ENCODE results near the gene NFU1.
"Not testable (repeated sequence)": the region's sequence is repeated elsewhere in the genome, so short reads cannot be mapped to it uniquely, and the experiment has no call there.

Gene NFU1

DNA sequence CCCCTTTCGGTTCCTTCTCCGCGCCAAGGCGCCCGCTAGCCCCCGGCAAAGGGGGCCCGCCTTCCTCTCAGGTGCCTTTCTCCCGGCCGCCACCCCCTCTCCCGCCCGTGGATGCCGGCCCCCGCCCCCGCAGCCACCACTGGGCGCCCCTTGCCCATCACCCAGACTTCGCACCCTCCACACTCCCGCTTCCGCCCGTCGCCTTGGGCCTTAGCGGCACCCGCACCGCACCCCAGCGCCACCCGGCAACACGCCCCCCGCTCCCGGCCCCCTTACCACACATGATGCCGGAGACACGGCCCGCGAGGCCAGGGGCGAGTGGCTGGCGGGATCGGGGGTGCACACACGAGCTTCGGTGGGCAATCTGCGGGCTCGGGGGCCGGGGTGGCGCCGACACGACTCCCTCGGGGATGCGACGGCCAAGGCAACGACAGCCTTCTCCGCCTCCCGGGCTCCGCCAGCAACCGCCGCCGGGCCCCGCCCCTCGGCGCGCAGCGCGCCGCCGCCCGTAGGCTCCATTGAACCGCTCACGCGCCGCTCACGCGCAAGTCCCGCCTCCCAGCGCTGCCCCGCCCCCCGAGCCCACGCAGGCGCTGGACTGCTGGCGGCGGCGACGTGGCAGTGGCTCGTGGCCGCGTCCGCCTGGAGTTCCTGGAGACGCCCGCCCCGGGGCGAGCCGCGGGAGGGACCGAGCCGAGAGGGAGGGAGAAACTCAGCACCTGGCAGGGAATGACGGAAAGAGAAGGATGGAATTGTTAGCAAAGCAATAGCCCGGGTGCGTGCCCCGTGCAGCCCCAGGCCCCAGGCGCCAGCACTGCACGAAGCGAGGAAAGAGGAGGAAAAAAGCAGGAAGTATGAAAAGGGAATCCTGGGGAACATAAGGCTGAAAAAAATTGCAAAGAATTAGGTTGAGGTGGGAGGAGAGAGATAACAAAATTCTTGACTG lies 50.2 kb downstream of the NFU1 start, which contains the start of gene GFPT1:
Gene GFPT1, minus strand, starts transcription at position 439 of the 946 bp plus-strand sequence. Its CDS starts 156 bp downstream, at position 283.
- DNase-seq: peak; percentile 91

- DNase-seq: no peak
Observed at GRCh38 chr2:69386360-69386759, 50.9 kb downstream of the NFU1 start.

DNA sequence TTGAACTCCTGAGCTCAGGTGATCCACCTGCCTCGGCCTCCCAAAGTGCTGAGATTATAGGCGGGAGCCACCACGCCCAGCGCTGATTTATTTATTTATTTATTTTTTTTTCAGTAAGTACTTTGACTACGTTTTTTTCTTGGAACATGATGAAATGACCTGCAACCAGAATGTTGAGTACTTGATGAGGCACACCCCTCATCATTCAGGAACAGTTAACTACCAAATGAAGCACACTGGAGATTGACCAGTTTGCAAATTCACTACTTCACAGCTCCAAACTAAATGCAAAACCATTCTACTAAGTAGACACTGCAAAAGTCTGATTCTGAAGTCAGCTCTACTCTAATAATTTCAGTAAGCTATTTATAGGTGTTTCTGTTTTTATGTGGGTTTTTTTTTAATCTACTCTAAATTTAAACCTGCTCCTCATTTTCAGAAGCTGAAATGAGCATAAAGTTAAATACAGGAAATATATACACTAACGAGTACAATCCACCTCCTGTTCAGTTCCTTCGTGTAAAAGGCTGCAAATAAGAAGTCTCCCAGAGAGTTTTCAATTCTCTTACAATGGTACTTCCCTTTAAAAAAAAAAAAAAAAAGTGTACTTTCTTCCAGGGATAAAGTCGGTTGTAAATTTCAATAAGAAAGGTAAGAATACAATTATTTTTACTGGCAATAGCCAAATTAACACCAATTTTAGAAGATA lies 51.6 kb downstream of the NFU1 start:
- DNase-seq: no peak

- peak; percentile 65 for DNase-seq
Observed at GRCh38 chr2:69384618-69385081, 52.6 kb downstream of the NFU1 start.

GRCh38 chr2:69383176-69383812 lies 53.9 kb downstream of the NFU1 start:
- no peak for DNase-seq

DNA sequence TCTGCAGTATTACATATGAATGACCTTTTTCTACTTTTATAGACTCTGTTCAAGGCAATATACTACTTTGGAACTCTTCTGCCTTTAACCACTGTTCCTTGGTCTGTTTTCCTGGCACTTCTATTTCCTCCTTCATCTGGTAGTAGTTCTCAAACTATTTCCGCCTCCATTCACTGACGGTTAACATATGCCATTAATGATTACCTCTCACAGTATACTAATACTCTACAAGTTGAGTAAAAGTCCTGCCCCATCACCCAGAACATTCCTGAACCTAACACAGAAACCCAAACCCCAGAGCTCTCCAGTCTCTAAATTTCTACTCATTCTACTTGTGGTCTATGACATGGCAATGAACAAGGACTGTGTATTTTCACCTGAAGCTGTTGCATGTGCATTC lies 54.7 kb downstream of the NFU1 start:
- DNase-seq: no peak

GRCh38 chr2:69381337-69381737 lies 55.9 kb downstream of the NFU1 start:
- peak; percentile 72 for DNase-seq

- peak; percentile 31 for DNase-seq
Observed at GRCh38 chr2:69380072-69380917, 56.9 kb downstream of the NFU1 start.

DNA sequence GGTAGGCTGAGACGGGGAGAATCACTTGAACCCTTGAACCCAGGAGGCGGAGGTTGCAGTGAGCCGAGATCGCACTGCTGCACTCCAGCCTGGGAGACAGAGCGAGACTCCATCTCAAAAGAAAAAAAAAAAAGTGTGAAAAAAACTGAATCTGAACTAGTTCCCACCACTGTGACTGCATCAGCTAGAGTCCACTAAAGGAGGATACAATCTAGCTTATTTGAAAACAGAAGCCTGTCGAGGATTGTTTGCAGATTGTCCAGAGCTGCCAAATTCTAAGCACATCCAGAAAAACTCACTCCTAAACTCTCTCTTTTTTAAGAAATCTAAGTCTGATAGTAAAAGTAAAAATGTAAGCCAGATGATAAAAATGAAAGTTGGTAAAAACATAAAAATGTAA lies 60.8 kb downstream of the NFU1 start:
- no peak for DNase-seq

DNA sequence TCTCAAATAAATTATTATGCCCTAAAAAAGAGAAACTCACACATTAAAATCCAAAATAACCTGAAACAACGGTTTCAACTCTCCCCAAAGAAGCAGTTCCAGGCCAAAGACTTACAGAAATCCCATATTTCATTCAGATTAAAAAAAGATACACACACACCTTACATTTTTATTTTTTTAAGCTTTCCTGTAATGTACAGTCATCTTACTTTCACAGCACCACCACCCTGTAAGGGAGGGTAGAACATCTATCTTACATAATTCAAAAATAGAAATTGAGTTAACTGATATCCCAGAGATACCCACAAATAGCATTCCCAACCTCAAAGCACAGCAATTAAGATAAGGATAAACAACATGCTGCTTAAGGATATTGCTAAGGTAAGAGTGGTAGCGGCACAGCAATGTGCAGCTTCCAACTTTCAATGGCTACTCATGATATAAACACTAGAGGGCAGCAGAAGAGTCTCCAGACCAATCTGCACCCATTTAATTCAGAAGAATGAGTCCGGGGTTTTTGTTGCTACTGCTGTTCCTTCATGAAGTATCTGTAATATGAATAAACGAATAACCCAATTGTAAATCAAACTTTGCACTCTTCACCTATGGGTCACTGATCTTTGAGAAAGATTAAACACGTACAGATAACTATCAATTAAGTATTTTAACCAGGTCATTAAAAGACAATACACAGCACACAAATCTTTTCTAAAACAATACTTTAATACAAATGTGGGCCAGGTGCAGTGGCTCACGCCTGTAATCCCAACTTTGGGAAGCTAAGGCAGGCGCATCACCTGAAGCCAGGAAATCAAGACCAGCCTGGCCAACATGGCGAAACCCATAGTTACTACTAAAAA lies 61.5 kb downstream of the NFU1 start:
- DNase-seq: peak; percentile 22

- DNase-seq: no peak
Observed at GRCh38 chr2:69372767-69373166, 64.5 kb downstream of the NFU1 start.

DNA sequence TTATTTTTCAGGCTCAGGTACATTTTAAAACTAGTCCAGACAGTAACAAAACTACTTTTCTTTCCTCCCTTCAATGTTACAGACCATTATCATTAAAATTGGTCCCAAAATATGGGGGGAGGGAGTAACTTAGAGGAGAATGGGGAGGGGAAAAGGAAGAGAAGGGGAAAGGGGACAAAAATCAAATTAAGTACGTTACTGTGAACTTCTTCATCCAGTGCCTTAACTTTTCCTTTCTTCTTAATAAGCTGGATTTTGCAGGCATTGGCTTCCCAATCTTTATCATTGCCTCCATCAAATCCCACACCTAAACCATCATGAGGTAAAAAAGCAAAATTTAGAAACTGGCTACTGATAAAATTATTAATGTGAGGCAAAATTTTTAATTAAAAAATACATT lies 67.4 kb downstream of the NFU1 start:
- no peak for DNase-seq

GRCh38 chr2:69368588-69368987 lies 68.6 kb downstream of the NFU1 start:
- DNase-seq: no peak

DNA sequence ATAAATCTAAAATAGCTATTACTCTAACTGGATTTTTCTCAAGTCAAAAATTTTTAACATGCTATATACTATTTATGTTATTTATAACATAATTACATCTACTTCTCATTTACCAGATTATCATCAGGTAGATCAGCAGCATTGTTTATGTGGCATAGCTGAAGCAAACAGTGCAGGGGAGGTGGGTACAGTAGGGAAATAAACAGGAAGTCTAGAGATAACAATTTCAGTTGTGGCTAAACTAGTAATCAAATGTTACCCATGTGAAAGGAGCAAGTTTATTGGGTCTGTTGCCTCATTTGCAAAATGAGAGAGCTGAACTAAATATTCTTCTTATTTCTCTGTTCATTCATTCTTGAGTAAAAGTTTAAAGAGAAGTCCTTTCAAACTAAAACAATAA lies 77.9 kb downstream of the NFU1 start:
- no peak for DNase-seq

DNA sequence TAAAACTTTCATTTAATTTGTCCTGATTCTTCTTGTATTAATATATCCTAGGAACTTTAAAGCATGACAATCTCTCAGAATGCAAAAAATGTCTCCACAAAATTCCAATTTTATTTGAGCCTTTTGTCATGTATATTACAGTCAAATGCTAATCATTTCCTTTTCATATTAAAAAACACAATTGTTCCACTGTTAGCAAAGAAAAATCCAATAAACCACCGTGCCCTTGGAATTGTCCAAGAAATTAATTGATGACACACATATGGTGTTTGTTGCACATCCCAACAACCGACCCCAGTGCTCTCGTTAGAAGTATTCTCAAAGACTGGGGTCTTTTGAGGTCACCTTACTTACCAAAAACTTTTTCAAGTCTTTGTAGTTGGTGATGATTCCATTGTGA lies 78.3 kb downstream of the NFU1 start:
- no peak for DNase-seq

DNA sequence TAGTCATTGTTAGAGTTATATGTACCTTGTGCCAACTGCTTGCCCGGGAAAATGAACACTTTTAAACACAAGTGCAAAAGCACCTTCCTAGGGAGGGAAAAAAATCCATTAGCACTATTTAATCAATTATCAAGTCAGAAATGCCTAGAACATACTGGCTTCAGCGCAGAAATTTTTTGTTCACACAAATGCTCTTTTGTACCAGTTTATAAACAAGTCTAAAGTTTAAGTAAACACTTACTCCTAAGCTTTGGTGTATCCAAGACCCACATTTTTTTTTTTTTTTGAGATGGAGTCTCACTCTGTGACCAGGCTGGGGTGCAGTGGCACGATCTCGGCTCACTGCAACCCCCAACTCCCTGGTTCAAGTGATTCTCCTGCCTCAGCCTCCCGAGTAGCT lies 80.8 kb downstream of the NFU1 start:
- no peak for DNase-seq

DNA sequence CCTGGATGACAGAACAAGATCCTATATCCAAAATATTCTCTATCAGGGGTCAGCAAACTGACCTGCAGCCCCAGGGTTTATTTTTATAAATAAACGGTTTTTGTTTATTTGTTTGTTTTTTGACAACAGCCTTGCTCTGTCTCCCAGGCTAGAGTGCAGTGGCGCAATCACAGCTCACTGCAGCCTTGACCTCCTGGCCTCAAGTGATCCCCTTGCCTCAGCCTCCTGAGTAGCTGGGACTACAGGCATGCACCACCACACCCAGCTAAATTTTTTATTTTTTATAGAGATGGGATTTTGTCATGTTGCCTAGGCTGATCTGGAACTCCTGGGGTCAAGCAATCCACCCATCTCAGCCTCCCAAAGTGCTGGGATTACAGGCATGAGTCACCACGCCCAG lies 82.3 kb downstream of the NFU1 start:
- DNase-seq: not testable (repeated sequence)

GRCh38 chr2:69353360-69353759 lies 83.9 kb downstream of the NFU1 start:
- no peak for DNase-seq

DNA sequence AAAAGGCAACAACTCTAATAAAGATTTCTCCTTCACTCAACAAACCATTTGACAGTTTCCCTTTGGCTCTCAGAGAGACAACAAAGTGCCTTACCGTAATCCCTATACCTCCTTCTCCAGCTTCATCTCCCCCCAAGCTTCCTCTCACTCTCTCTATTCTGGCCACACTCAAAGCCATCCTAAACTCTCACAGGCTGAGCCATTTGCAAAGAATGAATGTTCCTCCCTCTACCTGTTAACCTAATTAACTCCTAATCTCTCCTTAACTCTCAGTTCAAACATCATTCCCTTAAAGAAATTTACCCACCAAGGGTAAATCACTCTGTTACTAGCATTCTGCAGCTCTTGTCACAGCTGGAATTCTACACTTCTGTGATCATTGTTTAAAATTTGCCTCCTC lies 88.5 kb downstream of the NFU1 start:
- no peak for DNase-seq
